GM19452 (cell line): ENCODE data around the gene STRN3.
A peak's percentile ranks its signal among the peaks of the same experiment; 100 is the strongest.

Experiments
- ATAC-seq: cut with Tn5 transposase; IDR thresholded peaks from one replicate; pipeline ENCODE4 v1.9.1; 2021; ENCODE audit not compliant: unreplicated experiment

Gene STRN3

GRCh38 chr14:30874999-30875787, 151.0 kb downstream of the STRN3 start:
- peak; percentile 25 for ATAC-seq

- peak; percentile 78 for ATAC-seq
Measured at GRCh38 chr14:30874120-30874998, 151.8 kb downstream of the STRN3 start, which contains the start of gene COCH. TSS of gene COCH (plus strand) at chr14:30874559. CDS start at chr14:30874939, 380 bp downstream.

GRCh38 chr14:30873308-30874119, 152.7 kb downstream of the STRN3 start:
- ATAC-seq, result no peak

- ATAC-seq, result no peak
Measured at GRCh38 chr14:30872602-30873001, 153.6 kb downstream of the STRN3 start.

- ATAC-seq, result no peak
Measured at GRCh38 chr14:30869551-30870155, 156.5 kb downstream of the STRN3 start.

- no peak for ATAC-seq
Measured at GRCh38 chr14:30868736-30869135, 157.4 kb downstream of the STRN3 start.

- no peak for ATAC-seq
Measured at GRCh38 chr14:30864934-30865333, 161.2 kb downstream of the STRN3 start.

- ATAC-seq, result no peak
Measured at GRCh38 chr14:30861200-30861599, 165.0 kb downstream of the STRN3 start.

- ATAC-seq, result no peak
Measured at GRCh38 chr14:30855345-30856037, 170.7 kb downstream of the STRN3 start.

GRCh38 chr14:30854492-30854891, 171.7 kb downstream of the STRN3 start:
- ATAC-seq, result peak; percentile 49

- no peak for ATAC-seq
Measured at GRCh38 chr14:30853946-30854345, 172.2 kb downstream of the STRN3 start.

GRCh38 chr14:30849983-30850382, 176.2 kb downstream of the STRN3 start:
- ATAC-seq, result no peak

GRCh38 chr14:30849354-30849753, 176.8 kb downstream of the STRN3 start:
- peak; percentile 90 for ATAC-seq

- no peak for ATAC-seq
Measured at GRCh38 chr14:30848449-30849240, 177.5 kb downstream of the STRN3 start.
